IMR-90 (cell line): ENCODE data around the gene PRPF8. TPM values are rescaled to one million over a fixed set of nuclear protein-coding genes. Genes with fewer than 3 reads are reported as not detected.
"Not testable (repeated sequence)": the region's sequence is repeated elsewhere in the genome, so short reads cannot be mapped to it uniquely, and the experiment has no call there.

Experiments used
- ATAC-seq: fragments of 200-7000 bp; cut with Tn5 transposase; 2 replicates; pipeline ENCODE4 v1.9.1; 2020; ENCODE audit warnings: low read depth, mild to moderate bottlenecking, moderate library complexity
- BruUV-seq: library from RNA; stranded (reverse); fragments of 400-500 nt; replicated peaks from 2 replicates; lab custom pipeline; 2021; lab: Mats Ljungman, UMichigan
- CTCF ChIA-PET: fragments of 300-600 bp; formaldehyde crosslinking; extraction: SDS; loops from one replicate; lab custom pipeline; 2021; ENCODE audit warnings: antibody characterized with exemption; lab: Yijun Ruan, JAX
- POLR2A ChIA-PET: fragments of 300-600 bp; sonication (Branson Sonifier 250); formaldehyde crosslinking; loops from one replicate; lab custom pipeline; 2022; ENCODE audit warnings: antibody characterized with exemption; ENCODE audit not compliant: unreplicated experiment; lab: Charles Lee
- DNase-seq: peaks from one replicate; pipeline ENCODE4 v3.0.0; 2013
- H2AFZ ChIP-seq: replicated peaks from 2 replicates; pipeline ENCODE3; 2013; ENCODE audit warnings: low read length, mild to moderate bottlenecking; ENCODE audit not compliant: poor library complexity
- H2AK5ac ChIP-seq: 2 replicates; pipeline ENCODE4 v1.6.1; 2013; ENCODE audit warnings: low read depth, low read length, inconsistent platforms
- H2AK9ac ChIP-seq: replicated peaks from 2 replicates; pipeline ENCODE3; 2013; ENCODE audit warnings: mild to moderate bottlenecking, low read depth, low read length, moderate library complexity; ENCODE audit not compliant: poor library complexity
- H2BK120ac ChIP-seq: 2 replicates; pipeline ENCODE4 v1.6.1; 2013; ENCODE audit warnings: low read depth, low read length, inconsistent platforms
- H2BK15ac ChIP-seq: 3 replicates; pipeline ENCODE4 v1.6.1; 2013; ENCODE audit warnings: low read depth, low read length, inconsistent platforms
- H2BK20ac ChIP-seq: 2 replicates; pipeline ENCODE4 v1.6.1; 2013; ENCODE audit warnings: low read depth, mild to moderate bottlenecking, inconsistent platforms, low read length, moderate library complexity
- H2BK5ac ChIP-seq: 2 replicates; pipeline ENCODE4 v1.6.1; 2013; ENCODE audit warnings: mild to moderate bottlenecking, low read depth, low read length, inconsistent platforms; ENCODE audit not compliant: poor library complexity, severe bottlenecking
- H3K14ac ChIP-seq: replicated peaks from 2 replicates; pipeline ENCODE4 v1.6.1; 2013; ENCODE audit warnings: low read depth, low read length, inconsistent platforms
- H3K18ac ChIP-seq: 2 replicates; pipeline ENCODE4 v1.6.1; 2013; ENCODE audit warnings: low read depth, low read length, control low read depth
- H3K23ac ChIP-seq: 2 replicates; pipeline ENCODE4 v1.6.1; 2013; ENCODE audit warnings: low read depth, low read length, inconsistent platforms
- H3K27ac ChIP-seq: 2 replicates; pipeline ENCODE4 v1.5.1; 2013; ENCODE audit warnings: mild to moderate bottlenecking, control low read depth, low read length; ENCODE audit not compliant: insufficient read depth
- H3K27me3 ChIP-seq: 2 replicates; pipeline ENCODE4 v1.6.1; 2013; ENCODE audit warnings: low read length; ENCODE audit not compliant: control insufficient read depth, insufficient read depth
- H3K36me3 ChIP-seq: 2 replicates; pipeline ENCODE4 v1.6.1; 2013; ENCODE audit warnings: low read length, mixed read lengths; ENCODE audit not compliant: control insufficient read depth, insufficient read depth
- H3K4ac ChIP-seq: 2 replicates; pipeline ENCODE4 v1.6.1; 2013; ENCODE audit warnings: low read depth, low read length, inconsistent platforms
- H3K4me1 ChIP-seq: 2 replicates; pipeline ENCODE4 v1.6.1; 2013; ENCODE audit warnings: low read length, mixed read lengths; ENCODE audit not compliant: control insufficient read depth, insufficient read depth
- H3K4me2 ChIP-seq: 2 replicates; pipeline ENCODE4 v1.6.1; 2013; ENCODE audit warnings: low read depth, mild to moderate bottlenecking, control low read depth, low read length, moderate library complexity
- H3K4me3 ChIP-seq: 2 replicates; pipeline ENCODE4 v1.5.1; 2013; ENCODE audit warnings: low read depth, mild to moderate bottlenecking, control low read depth, low read length, moderate library complexity; ENCODE audit not compliant: insufficient read depth
- H3K56ac ChIP-seq: 2 replicates; pipeline ENCODE4 v1.6.1; 2013; ENCODE audit warnings: low read length, inconsistent platforms; ENCODE audit not compliant: insufficient read depth; ENCODE audit errors: extremely low read depth
- H3K79me1 ChIP-seq, 2 experiments: 2 replicates each; pipeline ENCODE4 v1.6.1; 2013; ENCODE audit warnings: low read length in 2 of 2, inconsistent platforms in 1 of 2, low read depth in 1 of 2
- H3K9ac ChIP-seq: 2 replicates; pipeline ENCODE4 v1.6.1; 2013; ENCODE audit warnings: low read depth, low read length, control low read depth
- H3K9me1 ChIP-seq: 2 replicates; pipeline ENCODE4 v1.6.1; 2013; ENCODE audit warnings: low read length, inconsistent platforms; ENCODE audit not compliant: insufficient read depth
- H3K9me3 ChIP-seq: 2 replicates; pipeline ENCODE4 v1.6.1; 2013; ENCODE audit warnings: low read length; ENCODE audit not compliant: control insufficient read depth, insufficient read depth
- H4K20me1 ChIP-seq: 2 replicates; pipeline ENCODE4 v1.6.1; 2013; ENCODE audit warnings: low read length, inconsistent platforms; ENCODE audit not compliant: insufficient read depth
- H4K5ac ChIP-seq: 2 replicates; pipeline ENCODE4 v1.6.1; 2013; ENCODE audit warnings: mild to moderate bottlenecking, low read depth, low read length, control low read depth
- H4K8ac ChIP-seq, 2 experiments: 2 replicates each; pipeline ENCODE4 v1.6.1; 2013; ENCODE audit warnings: low read depth in 2 of 2, low read length in 2 of 2, control low read depth in 1 of 2, inconsistent platforms in 1 of 2
- H4K91ac ChIP-seq: 2 replicates; pipeline ENCODE4 v1.6.1; 2013; ENCODE audit warnings: low read depth, low read length, inconsistent platforms; ENCODE audit not compliant: insufficient read depth
- MAFK ChIP-seq: IDR thresholded peaks from 2 replicates; pipeline ENCODE4 v1.6.1; 2012; ENCODE audit warnings: low read depth, low read length, improper control_type of control experiment
- WGBS, 2 experiments: methylation state at CpG; one replicate each; pipeline versions ENCODE4 v1.1.5 to v1.1.7; 2013; ENCODE audit warnings: missing lambda C conversion rate in 2 of 2; ENCODE audit not compliant: insufficient read length in 1 of 2; ENCODE audit errors: extremely low coverage in 2 of 2; 5-methylcytosine and 5-hydroxymethylcytosine counted together
- dilution Hi-C: fragments of 300-500 bp; cut with HindIII; formaldehyde crosslinking; loops from one replicate; pipeline ENCODE4 v1.14.3; 2018; ENCODE audit warnings: low sequenced_read_pairs; ENCODE audit not compliant: unreplicated experiment
- in situ Hi-C: fragments of 300-500 bp; cut with MboI; formaldehyde crosslinking; loops from 3 replicates; pipeline ENCODE4 v1.14.3; 2019; ENCODE audit warnings: low sequenced_read_pairs, inconsistent platforms, mixed read lengths
- intact Hi-C: fragments of 100-400 bp; cut with micrococcal nuclease; formaldehyde crosslinking; loops from 2 replicates; pipeline ENCODE4 v1.10.0; 2022
- polyA plus RNA-seq, 3 experiments: library from polyadenylated mRNA; depleted of rRNA; stranded (reverse); fragments of >200 nt; gene quantifications; 2 replicates each; pipeline ENCODE4 v1.2.3, GENCODE V29; 2012; ENCODE audit warnings: low replicate concordance in 1 of 3
- total RNA-seq: library from RNA; depleted of rRNA; stranded (reverse); fragments of >200 nt; gene quantifications from 2 replicates; pipeline ENCODE4 v1.2.3, GENCODE V29; 2012

Gene PRPF8
- total and polyA plus RNA-seq, 2 of the 4 experiments (the other 2 are of a cell fraction) = 141 to 160 TPM

DNA sequence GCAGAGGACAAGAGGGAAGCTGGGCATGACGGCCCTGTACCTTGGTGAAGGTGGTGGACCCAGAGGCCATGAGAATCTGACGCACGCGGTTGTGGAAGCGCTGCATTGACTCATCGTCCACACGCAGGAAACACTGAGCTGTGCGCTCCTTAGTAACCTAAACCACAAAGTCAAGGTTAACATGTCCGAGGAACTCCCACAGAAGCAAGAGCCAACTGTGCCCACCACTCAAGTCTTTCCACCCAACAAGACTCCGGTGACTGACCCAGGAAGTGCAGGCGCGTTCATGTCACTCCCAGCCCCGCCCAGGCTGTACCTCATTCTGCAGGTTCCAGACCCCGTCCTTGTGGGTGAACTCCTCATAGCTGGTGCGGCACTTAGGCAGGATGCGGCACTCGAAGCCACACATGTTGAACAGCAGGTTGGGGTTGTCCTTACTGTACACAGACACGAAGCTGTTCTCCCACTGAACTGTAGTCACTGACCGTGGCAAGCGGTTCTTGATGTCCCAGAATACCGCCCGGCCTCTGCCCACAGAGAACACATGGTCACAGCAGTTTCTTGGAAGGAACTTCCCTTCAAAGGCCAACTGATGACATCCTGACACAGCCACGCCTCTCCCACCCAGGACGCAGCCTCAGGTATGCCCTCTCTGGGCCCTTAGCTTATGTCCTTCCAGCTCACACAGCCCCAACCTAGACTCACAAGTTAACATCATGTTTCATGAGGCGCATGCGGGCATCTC, 11.5 kb downstream of the PRPF8 start:
- Histone ChIP-seq H2BK20ac (no peak overlapping the region), H3K4ac (no peak overlapping the region), H3K27me3 (no peaks in the 10 kb centered on the region), H3K36me3 (peaks cover 71% of the 10 kb centered on the region), H3K79me1 (peaks cover 37 to 51% of the 10 kb centered on the region in 2 experiments), H2BK120ac (no peak overlapping the region), H2AFZ (no peak overlapping the region), H2BK5ac (no peak overlapping the region), H3K9ac (no peak overlapping the region), H4K5ac (no peak overlapping the region), H4K8ac (no peak overlapping the region), H4K20me1 (peaks cover 14% of the 10 kb centered on the region), H3K4me2 (no peak overlapping the region), H4K91ac (no peak overlapping the region), H2AK9ac (peak overlapping the region; percentile 1), H2BK15ac (no peak overlapping the region), H3K14ac (no peak overlapping the region), H3K23ac (no peak overlapping the region), H3K4me1 (peaks cover 3% of the 10 kb centered on the region; the same call in 1 of the 2 replicates), H3K9me1 (no peaks in the 10 kb centered on the region), H3K9me3 (no peaks in the 10 kb centered on the region), H3K4me3 (no peak overlapping the region), H3K27ac (no peak overlapping the region; the same call in 1 of the 2 replicates), H3K56ac (no peak overlapping the region), H3K18ac (no peak overlapping the region), H2AK5ac (no peak overlapping the region)
- DNase-seq (no peak), ATAC-seq (no peak)
- POLR2A ChIA-PET = no interaction called here
- 92% methylated on average over 15 of the region's 26 CpGs; no CpG with 5 or more reads in 1 of the 2 experiments for WGBS, 2 experiments
- intact Hi-C loops = no loop called here
- BruUV-seq = TSS peak; percentile 18
- TF ChIP-seq MAFK = no peak
- CTCF ChIA-PET = interaction anchor here (1.0 kb wide), 1 partner anchor 110 kb away, joined by 3 read pairs; no protein-coding TSS in a partner anchor
- dilution Hi-C loops = no loop called here
- in situ Hi-C loops = no loop called here

DNA sequence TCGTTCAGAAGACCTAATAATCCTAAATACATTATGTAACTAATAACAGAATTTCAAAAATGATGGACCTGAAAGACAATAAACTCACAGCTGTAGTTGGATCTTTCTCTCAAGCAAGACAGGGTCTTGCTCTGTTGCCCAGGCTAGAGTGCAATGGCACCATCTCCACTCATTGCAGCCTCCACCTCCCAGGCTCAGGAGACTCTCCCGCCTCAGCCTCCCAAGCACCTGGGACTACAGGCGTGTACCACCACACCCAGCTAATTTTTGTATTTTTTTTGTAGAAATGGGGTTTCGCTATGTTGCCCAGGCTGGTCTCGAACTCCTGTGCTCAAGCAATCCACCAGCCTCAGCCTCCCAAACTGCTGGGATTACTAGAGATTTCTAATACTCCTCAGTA, 20.7 kb downstream of the PRPF8 start:
- H2BK120ac ChIP-seq, dilution Hi-C loops, H3K9me3 ChIP-seq, H3K18ac ChIP-seq, H3K14ac ChIP-seq, DNase-seq, H2BK15ac ChIP-seq, POLR2A ChIA-PET, H3K9me1 ChIP-seq, CTCF ChIA-PET, ATAC-seq, H2AK9ac ChIP-seq, H3K56ac ChIP-seq, H3K27me3 ChIP-seq, BruUV-seq, H4K20me1 ChIP-seq, H4K91ac ChIP-seq, H2AFZ ChIP-seq, in situ Hi-C loops, H3K9ac ChIP-seq, H2BK5ac ChIP-seq, H2BK20ac ChIP-seq, H3K4me1 ChIP-seq, H2AK5ac ChIP-seq, intact Hi-C loops, H4K8ac ChIP-seq, H3K27ac ChIP-seq, H3K4me3 ChIP-seq, H3K4ac ChIP-seq, H4K5ac ChIP-seq, H3K4me2 ChIP-seq, H3K23ac ChIP-seq: not testable (repeated sequence)
- peaks cover 21 to 62% of the 10 kb centered on the region in 2 experiments for H3K79me1 ChIP-seq
- 100% methylated on average over 1 of the region's 5 CpGs; no CpG with 5 or more reads in 1 of the 2 experiments for WGBS, 2 experiments
- H3K36me3 ChIP-seq = peaks cover 62% of the 10 kb centered on the region
